Caco-2 (cell line): ENCODE measurements around the gene PRKCI. TPM values are rescaled to one million over a fixed set of nuclear protein-coding genes. Genes with fewer than 3 reads are reported as not detected.
"Not testable (repeated sequence)": the region's sequence is repeated elsewhere in the genome, so short reads cannot be mapped to it uniquely, and the experiment has no call there.

Experiments
- BruUV-seq: library from RNA; stranded (reverse); fragments of 400-500 nt; replicated peaks from 2 replicates; lab custom pipeline; 2021; lab: Mats Ljungman, UMichigan
- CTCF ChIA-PET: fragments of 300-600 bp; sonication (Branson Sonifier 250); formaldehyde crosslinking; loops from one replicate; lab custom pipeline; 2022; ENCODE audit warnings: antibody characterized with exemption; lab: Charles Lee
- POLR2A ChIA-PET: fragments of 300-600 bp; sonication (Branson Sonifier 250); formaldehyde crosslinking; loops from one replicate; lab custom pipeline; 2022; ENCODE audit warnings: antibody characterized with exemption; lab: Charles Lee
- DNase-seq, 2 experiments: peaks; one replicate each; pipeline versions ENCODE4 v3.0.0 to v3.0.0-alpha.2; 2020 to 2022
- H3K27me3 ChIP-seq: replicated peaks from 2 replicates; pipeline ENCODE4 v1.6.0; 2011; ENCODE audit warnings: low read length; ENCODE audit not compliant: control insufficient read depth, insufficient read depth
- H3K36me3 ChIP-seq: 2 replicates; pipeline ENCODE4 v1.5.1; 2011; ENCODE audit warnings: low read length; ENCODE audit not compliant: control insufficient read depth, insufficient read depth
- H3K4me1 ChIP-seq: fragments of 250-450 bp; sonication (Bioruptor Pico); 2 replicates; pipeline ENCODE4 v1.5.1; 2020; ENCODE audit warnings: mild to moderate bottlenecking
- H3K4me3 ChIP-seq: 2 replicates; pipeline ENCODE4 v1.5.1; 2011; ENCODE audit warnings: low read depth, mild to moderate bottlenecking, control low read depth, low read length
- H3K9me3 ChIP-seq: fragments of 250-450 bp; sonication (Bioruptor Pico); 2 replicates; pipeline ENCODE4 v1.5.1; 2020; ENCODE audit warnings: mild to moderate bottlenecking, moderate library complexity
- H3K27ac Mint-ChIP-seq: one replicate; pipeline ENCODE4 v1.8.0; 2022; ENCODE audit warnings: mixed read lengths; ENCODE audit not compliant: unreplicated experiment
- H3K27me3 Mint-ChIP-seq: one replicate; pipeline ENCODE4 v1.8.0; 2022; ENCODE audit warnings: mixed read lengths; ENCODE audit not compliant: insufficient read depth, unreplicated experiment
- H3K36me3 Mint-ChIP-seq: one replicate; pipeline ENCODE4 v1.8.0; 2022; ENCODE audit warnings: mild to moderate bottlenecking, mixed read lengths; ENCODE audit not compliant: insufficient read depth, unreplicated experiment
- H3K4me1 Mint-ChIP-seq: one replicate; pipeline ENCODE4 v1.8.0; 2022; ENCODE audit warnings: low read depth, mixed read lengths; ENCODE audit not compliant: unreplicated experiment
- H3K4me3 Mint-ChIP-seq: one replicate; pipeline ENCODE4 v1.8.0; 2022; ENCODE audit warnings: mild to moderate bottlenecking, moderate library complexity, mixed read lengths; ENCODE audit not compliant: unreplicated experiment
- H3K9me3 Mint-ChIP-seq: one replicate; pipeline ENCODE4 v1.8.0; 2022; ENCODE audit warnings: mixed read lengths; ENCODE audit not compliant: unreplicated experiment
- CTCF ChIP-seq, 2 experiments: fragments of 200-600 bp in 1 of 2; IDR thresholded peaks; 1 replicate in 1 of 2; 2 replicates in 1 of 2; pipeline versions ENCODE4 v1.5.1 to v1.8.0; 2011 to 2022; ENCODE audit warnings: antibody characterized with exemption in 1 of 2, control low read depth in 1 of 2, inconsistent platforms in 1 of 2, low read depth in 1 of 2, low read length in 1 of 2, mild to moderate bottlenecking in 1 of 2, moderate library complexity in 1 of 2; ENCODE audit not compliant: insufficient read depth in 1 of 2, severe bottlenecking in 1 of 2, unreplicated experiment in 1 of 2
- intact Hi-C: fragments of 100-400 bp; cut with micrococcal nuclease; formaldehyde crosslinking; loops from one replicate; pipeline ENCODE4 v1.10.0; 2022; ENCODE audit not compliant: unreplicated experiment
- total RNA-seq: library from RNA; stranded (reverse); gene quantifications from 2 replicates; pipeline ENCODE4 v1.2.3, GENCODE V29; 2022

PRKCI gene
- total RNA-seq, 1 experiment from 2014 or later: 45.8 TPM

DNA sequence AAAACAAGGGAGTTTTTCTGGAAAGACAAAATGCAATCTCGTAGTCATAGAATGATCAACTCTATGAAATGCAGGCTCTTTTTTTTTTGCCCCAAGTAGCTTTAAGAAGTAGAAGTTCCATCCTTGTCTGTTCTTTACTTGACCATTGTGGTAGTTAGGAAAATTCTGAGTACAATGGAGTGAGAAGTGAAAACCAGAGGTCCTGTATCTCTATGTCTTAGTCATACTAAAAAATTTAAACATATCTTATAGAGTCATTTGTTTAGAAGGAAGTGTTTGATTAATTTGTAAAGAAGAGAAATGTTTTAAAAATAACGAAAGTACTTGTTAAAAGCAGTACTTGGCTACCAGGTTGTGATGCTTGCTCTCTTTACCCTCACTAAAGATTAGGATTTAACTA is 52.4 kb downstream of the PRKCI start:
- Mint-ChIP-seq H3K4me1 (peaks cover 11% of the 10 kb centered on the region), H3K27ac (no peak overlapping the region), H3K36me3 (peaks cover 65% of the 10 kb centered on the region), H3K4me3 (no peak overlapping the region), H3K9me3 (no peaks in the 10 kb centered on the region), H3K27me3 (no peaks in the 10 kb centered on the region)
- DNase-seq: no peak
- intact Hi-C loops: loop anchor here (10.0 kb wide), 1 partner anchor 90 kb away; the partner anchor contains the start of gene PHC3
- ChIA-PET POLR2A (no interaction called here), CTCF (no interaction called here)
- Histone ChIP-seq H3K4me1 (peaks cover 7% of the 10 kb centered on the region; the same call in 1 of the 2 replicates), H3K27me3 (no peaks in the 10 kb centered on the region), H3K9me3 (no peaks in the 10 kb centered on the region), H3K4me3 (no peak overlapping the region), H3K36me3 (no peaks in the 10 kb centered on the region)
- no TSS peak for BruUV-seq
- TF ChIP-seq CTCF (IDR thresholded peaks at IDR 0.05; ENCODE audit: insufficient read depth in 1 of 2, low read depth in 1 of 2, low read length in 1 of 2, severe bottlenecking in 1 of 2, unreplicated experiment in 1 of 2): no peak

- intact Hi-C loops: loop anchor here (10.0 kb wide), 1 partner anchor 91 kb away; the partner anchor contains the start of gene PHC3
- TF ChIP-seq CTCF (IDR thresholded peaks at IDR 0.05; ENCODE audit: insufficient read depth in 1 of 2, low read depth in 1 of 2, low read length in 1 of 2, severe bottlenecking in 1 of 2, unreplicated experiment in 1 of 2): no peak
- Mint-ChIP-seq H3K27me3 (no peaks in the 10 kb centered on the region), H3K4me1 (peaks cover 11% of the 10 kb centered on the region), H3K9me3 (no peaks in the 10 kb centered on the region), H3K36me3 (peaks cover 64% of the 10 kb centered on the region), H3K27ac (no peak overlapping the region), H3K4me3 (no peak overlapping the region)
- Histone ChIP-seq H3K36me3 (no peaks in the 10 kb centered on the region), H3K4me1 (no peaks in the 10 kb centered on the region; the same call in 1 of the 2 replicates), H3K27me3 (no peaks in the 10 kb centered on the region), H3K4me3 (no peak overlapping the region), H3K9me3 (no peaks in the 10 kb centered on the region)
- no peak for DNase-seq
- ChIA-PET CTCF (no interaction called here), POLR2A (no interaction called here)
- BruUV-seq: no TSS peak
Observed at GRCh38 chr3:170275832-170276231, 53.6 kb downstream of the PRKCI start.

GRCh38 chr3:170277311-170277710 is 55.1 kb downstream of the PRKCI start:
- H3K4me3 Mint-ChIP-seq, CTCF ChIA-PET, BruUV-seq, H3K4me3 ChIP-seq, H3K27me3 Mint-ChIP-seq, H3K9me3 Mint-ChIP-seq, H3K27ac Mint-ChIP-seq, H3K36me3 ChIP-seq, H3K9me3 ChIP-seq, DNase-seq, POLR2A ChIA-PET, H3K4me1 ChIP-seq, H3K27me3 ChIP-seq: not testable (repeated sequence)
- intact Hi-C loops: loop anchor here (10.0 kb wide), 1 partner anchor 93 kb away; the partner anchor contains the start of gene PHC3
- Mint-ChIP-seq H3K4me1 (peaks cover 11% of the 10 kb centered on the region), H3K36me3 (peaks cover 55% of the 10 kb centered on the region)
